SK-N-SH (cell line): ENCODE data around the gene IFT25. TPM values are rescaled to one million over a fixed set of nuclear protein-coding genes. Genes with fewer than 3 reads are reported as not detected.

Source experiments
- CTCF ChIA-PET: fragments of 300-600, 350-600 bp; formaldehyde crosslinking; extraction: SDS; loops from one replicate; lab custom pipeline; 2021; lab: Yijun Ruan, JAX
- POLR2A ChIA-PET: fragments of 350-600 bp; sonication (Branson Sonifier 250); formaldehyde crosslinking; extraction: SDS; loops from one replicate; lab custom pipeline; 2020; ENCODE audit warnings: antibody characterized with exemption, inconsistent platforms; lab: Yijun Ruan, JAX
- DNase-seq: peaks from one replicate; pipeline ENCODE4 v3.0.0; 2012
- H2AFZ ChIP-seq: fragments of 200-600 bp; sonication (generic); 2 replicates; pipeline ENCODE4 v1.8.1; 2016; ENCODE audit warnings: antibody characterized with exemption, mild to moderate bottlenecking, low read depth
- H3F3A ChIP-seq: fragments of 200-600 bp; sonication (generic); replicated peaks from 2 replicates; pipeline ENCODE3; 2016; ENCODE audit warnings: antibody characterized with exemption, mild to moderate bottlenecking; ENCODE audit not compliant: insufficient read depth
- H3K27ac ChIP-seq, 2 experiments: fragments of 200-500 bp in 1 of 2; fragments of 200-600 bp in 1 of 2; sonication (Bioruptor generic) in 1 of 2; sonication (generic), shearing (Covaris generic) in 1 of 2; 2 replicates each; pipeline versions ENCODE4 v1.5.1 to v1.6.1; 2014 to 2016; ENCODE audit warnings: low read depth in 2 of 2, inconsistent platforms in 1 of 2, low read length in 1 of 2, mild to moderate bottlenecking in 1 of 2, mixed read lengths in 1 of 2
- H3K27me3 ChIP-seq: fragments of 200-600 bp; sonication (generic), shearing (Covaris generic); 2 replicates; pipeline ENCODE4 v1.6.1; 2016; ENCODE audit warnings: mixed run types; ENCODE audit not compliant: insufficient read depth
- H3K36me3 ChIP-seq, 2 experiments: fragments of 200-500 bp in 1 of 2; fragments of 200-600 bp in 1 of 2; sonication (Bioruptor generic) in 1 of 2; sonication (generic) in 1 of 2; replicated peaks in 1 of 2; 2 replicates each; pipeline versions ENCODE3 to v1.5.1; 2014 to 2016; ENCODE audit warnings: low read length in 1 of 2, mild to moderate bottlenecking in 1 of 2; ENCODE audit not compliant: insufficient read depth in 2 of 2, control insufficient read depth in 1 of 2
- H3K4me1 ChIP-seq, 2 experiments: fragments of 200-500 bp in 1 of 2; fragments of 200-600 bp in 1 of 2; sonication (Bioruptor generic) in 1 of 2; sonication (generic), shearing (Covaris generic) in 1 of 2; 2 replicates each; pipeline versions ENCODE4 v1.5.1 to v1.6.1; 2014 to 2016; ENCODE audit warnings: low read depth in 1 of 2, low read length in 1 of 2, mixed run types in 1 of 2; ENCODE audit not compliant: insufficient read depth in 2 of 2, control insufficient read depth in 1 of 2
- H3K4me2 ChIP-seq: fragments of 200-600 bp; sonication (generic), shearing (Covaris generic); 2 replicates; pipeline ENCODE4 v1.6.1; 2017; ENCODE audit warnings: mixed run types
- H3K4me3 ChIP-seq, 2 experiments: fragments of 200-500 bp in 1 of 2; fragments of 200-600 bp in 1 of 2; sonication (Bioruptor generic) in 1 of 2; sonication (generic), shearing (Covaris generic) in 1 of 2; 2 replicates each; pipeline versions ENCODE4 v1.5.1 to v1.8.1; 2014 to 2016; ENCODE audit warnings: low read depth in 2 of 2, inconsistent platforms in 1 of 2, low read length in 1 of 2, mild to moderate bottlenecking in 1 of 2, mixed read lengths in 1 of 2, moderate library complexity in 1 of 2
- H3K79me2 ChIP-seq: fragments of 200-600 bp; sonication (generic); 2 replicates; pipeline ENCODE4 v1.8.1; 2017; ENCODE audit warnings: mild to moderate bottlenecking; ENCODE audit not compliant: insufficient read depth
- H3K9ac ChIP-seq: fragments of 200-600 bp; sonication (generic); 2 replicates; pipeline ENCODE4 v1.6.1; 2017; ENCODE audit warnings: mixed run types
- H3K9me2 ChIP-seq: fragments of 200-600 bp; sonication (generic); 2 replicates; pipeline ENCODE4 v1.6.1; 2017; ENCODE audit warnings: mixed run types
- H3K9me3 ChIP-seq: fragments of 200-600 bp; sonication (generic); 2 replicates; pipeline ENCODE4 v1.6.1; 2017; ENCODE audit warnings: mixed run types, mild to moderate bottlenecking, moderate library complexity
- H4K20me1 ChIP-seq: fragments of 200-600 bp; sonication (generic); 2 replicates; pipeline ENCODE4 v1.6.1; 2017; ENCODE audit warnings: mild to moderate bottlenecking, mixed run types; ENCODE audit not compliant: insufficient read depth
- EZH2phosphoT487 ChIP-seq: fragments of 200-600 bp; sonication (generic); IDR thresholded peaks from 2 replicates; pipeline ENCODE4 v1.6.1; 2017; ENCODE audit warnings: low read depth, mixed run types, mild to moderate bottlenecking, antibody characterized with exemption, moderate library complexity, borderline replicate concordance
- FOSL2 ChIP-seq: IDR thresholded peaks from 2 replicates; pipeline ENCODE4 v1.4.0; 2012; ENCODE audit warnings: low read depth, mild to moderate bottlenecking, moderate library complexity, borderline replicate concordance
- FOXJ3 ChIP-seq: sonication (generic); formaldehyde crosslinking; IDR thresholded peaks from 2 replicates; pipeline ENCODE4 v1.5.1; 2020; ENCODE audit warnings: mild to moderate bottlenecking, missing genetic modification reagents
- FOXM1 ChIP-seq: IDR thresholded peaks from 2 replicates; pipeline ENCODE4 v1.4.0; 2012; ENCODE audit warnings: low read depth, mild to moderate bottlenecking
- GABPA ChIP-seq: IDR thresholded peaks from 2 replicates; pipeline ENCODE4 v1.4.0; 2012; ENCODE audit warnings: low read depth, mild to moderate bottlenecking
- JUND ChIP-seq: IDR thresholded peaks from 2 replicates; pipeline ENCODE4 v1.4.0; 2012
- MAX ChIP-seq: IDR thresholded peaks from 2 replicates; pipeline ENCODE4 v1.4.0; 2012; ENCODE audit warnings: low read depth
- MEF2A ChIP-seq: IDR thresholded peaks from 2 replicates; pipeline ENCODE4 v1.4.0; 2012; ENCODE audit warnings: low read depth, borderline replicate concordance
- MXI1 ChIP-seq: IDR thresholded peaks from 2 replicates; pipeline ENCODE4 v1.6.1; 2012; ENCODE audit warnings: mild to moderate bottlenecking, low read depth, low read length, improper control_type of control experiment
- RAD21 ChIP-seq: IDR thresholded peaks from 2 replicates; pipeline ENCODE4 v1.6.1; 2012; ENCODE audit warnings: mild to moderate bottlenecking, low read length
- RCOR1 ChIP-seq: fragments of 150-350 bp; IDR thresholded peaks from 2 replicates; pipeline ENCODE4 v1.6.1; 2017; ENCODE audit warnings: antibody characterized with exemption, low read length
- RFX5 ChIP-seq: IDR thresholded peaks from 2 replicates; pipeline ENCODE4 v1.6.1; 2012; ENCODE audit warnings: mild to moderate bottlenecking, improper control_type of control experiment, low read length
- RXRA ChIP-seq: IDR thresholded peaks from 2 replicates; pipeline ENCODE4 v1.4.0; 2012; ENCODE audit warnings: low read depth, mild to moderate bottlenecking, borderline replicate concordance
- SIN3A ChIP-seq: IDR thresholded peaks from 2 replicates; pipeline ENCODE4 v1.6.1; 2012; ENCODE audit warnings: low read depth, mild to moderate bottlenecking, low read length, moderate library complexity, borderline replicate concordance
- SMC3 ChIP-seq: IDR thresholded peaks from 2 replicates; pipeline ENCODE4 v1.6.1; 2012; ENCODE audit warnings: low read depth, low read length, improper control_type of control experiment
- TAF1 ChIP-seq: IDR thresholded peaks from 2 replicates; pipeline ENCODE4 v1.6.1; 2012; ENCODE audit warnings: low read depth, mild to moderate bottlenecking, low read length, moderate library complexity, borderline replicate concordance
- TEAD4 ChIP-seq: IDR thresholded peaks from 2 replicates; pipeline ENCODE4 v1.4.0; 2012; ENCODE audit warnings: mild to moderate bottlenecking, borderline replicate concordance; ENCODE audit not compliant: insufficient read depth
- USF1 ChIP-seq: IDR thresholded peaks from 2 replicates; pipeline ENCODE4 v1.4.0; 2012; ENCODE audit warnings: low read depth, borderline replicate concordance
- USF2 ChIP-seq: fragments of 150-350 bp; IDR thresholded peaks from 2 replicates; pipeline ENCODE4 v1.6.1; 2017; ENCODE audit warnings: antibody characterized with exemption, low read length, low read depth, borderline replicate concordance
- WGBS: methylation state at CpG from one replicate; pipeline ENCODE4 v1.1.6; 2017; ENCODE audit warnings: low lambda C conversion rate; 5-methylcytosine and 5-hydroxymethylcytosine counted together
- polyA plus RNA-seq, 3 experiments: library from polyadenylated mRNA; depleted of rRNA; stranded (reverse); fragments of >200 nt; gene quantifications; 2 replicates each; pipeline ENCODE4 v1.2.3, GENCODE V29; 2012

The IFT25 gene
- polyA plus RNA-seq, 1 of the 3 experiments (the other 2 are of a cell fraction) = 25.7 TPM

GRCh38 chr1:53893999-53894636 lies 51.4 kb downstream of the IFT25 start, which contains the start of gene DIO1:
DIO1 (plus strand) TSS chr1:53894187; CDS start chr1:53894211, 24 bp downstream.
- H3K79me2 ChIP-seq = no peaks in the 10 kb centered on the region
- no peaks in the 10 kb centered on the region for H3K9me2 ChIP-seq
- CTCF ChIA-PET = interaction anchor here (1.1 to 7.4 kb wide), 2 partner anchors 16 to 35 kb away, joined by 3 to 38 read pairs; no protein-coding TSS in a partner anchor
- H3K9me3 ChIP-seq = no peaks in the 10 kb centered on the region
- DNase-seq = no peak
- H3K27ac ChIP-seq = no peak within 1 kb of the TSS
- no peaks in the 10 kb centered on the region for H3K36me3 ChIP-seq
- H3K4me1 ChIP-seq = peaks cover 0 to 4% of the 10 kb centered on the region in 2 experiments; a peak in 2 of 4 replicates
- POLR2A ChIA-PET = no interaction called here
- no peak for TF ChIP-seq FOSL2
- H3K9ac ChIP-seq = no peak within 1 kb of the TSS
- no peak within 1 kb of the TSS for H3K4me3 ChIP-seq
- H4K20me1 ChIP-seq = no peaks in the 10 kb centered on the region
- WGBS = 85% methylated on average over 13 of the region's 14 CpGs
- peaks cover 4% of the 10 kb centered on the region for H3F3A ChIP-seq
- H2AFZ ChIP-seq = no peak within 1 kb of the TSS
- no peak within 1 kb of the TSS for H3K4me2 ChIP-seq
- H3K27me3 ChIP-seq = no peaks in the 10 kb centered on the region

- peaks cover 4% of the 10 kb centered on the region for H3F3A ChIP-seq
- H3K4me3 ChIP-seq = no peak overlapping the region
- no peaks in the 10 kb centered on the region for H3K9me3 ChIP-seq
- no peak for DNase-seq
- H3K27ac ChIP-seq = no peak overlapping the region
- no peaks in the 10 kb centered on the region for H3K27me3 ChIP-seq
- no peaks in the 10 kb centered on the region for H3K36me3 ChIP-seq
- no peak overlapping the region for H3K9ac ChIP-seq
- POLR2A ChIA-PET = no interaction called here
- H3K4me1 ChIP-seq = peaks cover 0 to 7% of the 10 kb centered on the region in 2 experiments; a peak in 2 of 4 replicates
- no peaks in the 10 kb centered on the region for H3K9me2 ChIP-seq
- H3K79me2 ChIP-seq = no peaks in the 10 kb centered on the region
- H2AFZ ChIP-seq = no peak overlapping the region
- H3K4me2 ChIP-seq = no peak overlapping the region
- TF ChIP-seq FOXJ3 (no peak), GABPA (no peak), RCOR1 (no peak), FOXM1 (no peak), JUND (no peak), RFX5 (no peak), RXRA (no peak), RAD21 (no peak), USF1 (no peak), MAX (no peak), USF2 (no peak), SMC3 (no peak), MXI1 (no peak), TAF1 (no peak), SIN3A (no peak), EZH2phosphoT487 (no peak), TEAD4 (no peak), MEF2A (no peak)
- TF ChIP-seq, all 33 proteins: peak for 0
- CTCF ChIA-PET = interaction anchor here (7.4 kb wide), 1 partner anchor 14 kb away, joined by 38 read pairs; no protein-coding TSS in a partner anchor
- WGBS = 96% methylated on average over 5 of the region's 5 CpGs
- H4K20me1 ChIP-seq = no peaks in the 10 kb centered on the region
Measured at GRCh38 chr1:53892911-53893310, 52.6 kb downstream of the IFT25 start.
